ENCODE results near the gene PEX11A.

DNA sequence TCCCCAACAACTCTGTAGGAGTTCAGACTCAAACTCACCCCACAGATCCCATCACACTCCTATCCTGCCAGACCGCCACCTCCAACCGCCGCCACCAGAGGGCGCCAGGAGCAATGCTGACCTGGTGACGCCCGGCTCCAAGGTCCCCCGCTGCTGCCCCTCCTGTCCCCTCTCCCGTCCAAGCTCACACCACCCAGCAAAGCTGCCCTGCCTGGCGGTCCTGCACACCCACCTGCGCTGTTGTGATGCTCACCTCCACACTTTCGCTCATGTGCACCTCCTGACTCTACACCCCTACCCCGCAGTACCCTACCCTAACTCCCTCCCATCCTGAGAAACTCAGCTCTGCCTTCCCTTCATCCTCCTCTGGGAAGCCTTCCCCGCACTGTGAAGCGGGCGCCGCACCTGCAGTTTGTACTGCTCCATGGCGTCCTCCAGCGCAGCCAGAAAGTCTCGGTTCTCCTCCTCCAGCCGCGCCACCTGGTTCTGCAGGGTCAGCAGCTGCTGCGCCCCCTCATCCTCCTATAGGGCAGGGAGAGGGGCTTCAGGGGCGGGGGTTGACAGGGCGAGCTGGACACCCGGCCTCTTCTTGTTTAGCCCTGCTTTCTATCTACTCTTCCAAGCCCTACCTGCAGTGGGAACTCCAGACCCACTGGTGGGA, 43.2 kb downstream of the PEX11A start:
- TF ChIP-seq, protein P1, sequence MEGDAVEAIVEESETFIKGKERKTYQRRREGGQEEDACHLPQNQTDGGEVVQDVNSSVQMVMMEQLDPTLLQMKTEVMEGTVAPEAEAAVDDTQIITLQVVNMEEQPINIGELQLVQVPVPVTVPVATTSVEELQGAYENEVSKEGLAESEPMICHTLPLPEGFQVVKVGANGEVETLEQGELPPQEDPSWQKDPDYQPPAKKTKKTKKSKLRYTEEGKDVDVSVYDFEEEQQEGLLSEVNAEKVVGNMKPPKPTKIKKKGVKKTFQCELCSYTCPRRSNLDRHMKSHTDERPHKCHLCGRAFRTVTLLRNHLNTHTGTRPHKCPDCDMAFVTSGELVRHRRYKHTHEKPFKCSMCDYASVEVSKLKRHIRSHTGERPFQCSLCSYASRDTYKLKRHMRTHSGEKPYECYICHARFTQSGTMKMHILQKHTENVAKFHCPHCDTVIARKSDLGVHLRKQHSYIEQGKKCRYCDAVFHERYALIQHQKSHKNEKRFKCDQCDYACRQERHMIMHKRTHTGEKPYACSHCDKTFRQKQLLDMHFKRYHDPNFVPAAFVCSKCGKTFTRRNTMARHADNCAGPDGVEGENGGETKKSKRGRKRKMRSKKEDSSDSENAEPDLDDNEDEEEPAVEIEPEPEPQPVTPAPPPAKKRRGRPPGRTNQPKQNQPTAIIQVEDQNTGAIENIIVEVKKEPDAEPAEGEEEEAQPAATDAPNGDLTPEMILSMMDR (IDR thresholded peaks at IDR 0.05), result peak; percentile 74 to 84 (median 77)
- TF ChIP-seq POLR2A (IDR thresholded peaks at IDR 0.05), result no peak
